Measurements from ENCODE around the gene CACNA1E. TPM values are rescaled to one million over a fixed set of nuclear protein-coding genes. Genes with fewer than 3 reads are reported as not detected.

CACNA1E gene
- total and polyA plus RNA-seq, 2 donors (not counting 1 experiment from before 2014, with no cell fraction given), result 0.37 to 0.40 TPM

- H3K4me1 ChIP-seq (ENCODE audit: control insufficient read depth in 2 of 2, insufficient read depth in 2 of 2, low read length in 2 of 2), result no peaks in the 10 kb centered on the region
- no peaks in the 10 kb centered on the region for H3K79me2 ChIP-seq (ENCODE audit: control insufficient read depth, insufficient read depth, low read length)
- no peaks in the 10 kb centered on the region for H3K9me3 Mint-ChIP-seq (ENCODE audit: insufficient read depth)
- TF ChIP-seq, protein P1, sequence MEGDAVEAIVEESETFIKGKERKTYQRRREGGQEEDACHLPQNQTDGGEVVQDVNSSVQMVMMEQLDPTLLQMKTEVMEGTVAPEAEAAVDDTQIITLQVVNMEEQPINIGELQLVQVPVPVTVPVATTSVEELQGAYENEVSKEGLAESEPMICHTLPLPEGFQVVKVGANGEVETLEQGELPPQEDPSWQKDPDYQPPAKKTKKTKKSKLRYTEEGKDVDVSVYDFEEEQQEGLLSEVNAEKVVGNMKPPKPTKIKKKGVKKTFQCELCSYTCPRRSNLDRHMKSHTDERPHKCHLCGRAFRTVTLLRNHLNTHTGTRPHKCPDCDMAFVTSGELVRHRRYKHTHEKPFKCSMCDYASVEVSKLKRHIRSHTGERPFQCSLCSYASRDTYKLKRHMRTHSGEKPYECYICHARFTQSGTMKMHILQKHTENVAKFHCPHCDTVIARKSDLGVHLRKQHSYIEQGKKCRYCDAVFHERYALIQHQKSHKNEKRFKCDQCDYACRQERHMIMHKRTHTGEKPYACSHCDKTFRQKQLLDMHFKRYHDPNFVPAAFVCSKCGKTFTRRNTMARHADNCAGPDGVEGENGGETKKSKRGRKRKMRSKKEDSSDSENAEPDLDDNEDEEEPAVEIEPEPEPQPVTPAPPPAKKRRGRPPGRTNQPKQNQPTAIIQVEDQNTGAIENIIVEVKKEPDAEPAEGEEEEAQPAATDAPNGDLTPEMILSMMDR (IDR thresholded peaks at IDR 0.05), result no peak
- no peak for TF ChIP-seq EZH2 (IDR thresholded peaks at IDR 0.05; ENCODE audit: borderline replicate concordance, insufficient read depth, low read depth, low read length, poor library complexity, severe bottlenecking)
- no peak overlapping the region for H3K4me2 ChIP-seq (replicated peaks; ENCODE audit: low read depth, low read length, poor library complexity, severe bottlenecking)
- H3K27me3 ChIP-seq (replicated peaks in 1 of 4; ENCODE audit: control extremely low read depth in 1 of 4, control insufficient read depth in 3 of 4, insufficient read depth in 4 of 4, low read length in 3 of 4), result no peaks in the 10 kb centered on the region
- H2AFZ ChIP-seq (ENCODE audit: insufficient read depth, low read depth, low read length, poor library complexity, severe bottlenecking), result no peak overlapping the region
- no peaks in the 10 kb centered on the region for H3K4me1 Mint-ChIP-seq
- POLR2A ChIA-PET, result no interaction called here
- no peak overlapping the region for H3K27ac ChIP-seq (ENCODE audit: low read length in 2 of 2)
- intact Hi-C loops (cut with micrococcal nuclease), result no loop called here
- CTCF ChIA-PET, result no interaction called here
- peaks cover 0 to 4% (median 0%) of the 10 kb centered on the region in 3 donors for H3K9me3 ChIP-seq (ENCODE audit: control extremely low read depth in 1 of 3, control insufficient read depth in 2 of 3, insufficient read depth in 1 of 3, low read length in 2 of 3)
- DNase-seq (no peak), ATAC-seq (ENCODE audit: low read depth) (no peak)
- 85% methylated on average over 2 of the region's 4 CpGs for WGBS (ENCODE audit: insufficient coverage)
- no peak overlapping the region for H3K9ac ChIP-seq (ENCODE audit: low read length)
- H3K4me3 Mint-ChIP-seq, result no peak overlapping the region
- H3K27ac Mint-ChIP-seq, result no peak overlapping the region
- peaks cover 6% of the 10 kb centered on the region for H3K27me3 Mint-ChIP-seq
- no peaks in the 10 kb centered on the region for H4K20me1 ChIP-seq (ENCODE audit: control insufficient read depth, insufficient read depth, low read length, poor library complexity, severe bottlenecking)
- H3K4me3 ChIP-seq (ENCODE audit: control extremely low read depth in 1 of 5, extremely low read depth in 1 of 5, insufficient read depth in 1 of 5, low read depth in 2 of 5, low read length in 4 of 5), result no peak overlapping the region
- H3K36me3 ChIP-seq (replicated peaks in 1 of 2; ENCODE audit: control extremely low read depth in 1 of 2, control insufficient read depth in 1 of 2, extremely low read depth in 1 of 2, insufficient read depth in 2 of 2, low read length in 1 of 2), result no peaks in the 10 kb centered on the region
Observed at GRCh38 chr1:181608386-181608785, 125.1 kb downstream of the CACNA1E start.

DNA sequence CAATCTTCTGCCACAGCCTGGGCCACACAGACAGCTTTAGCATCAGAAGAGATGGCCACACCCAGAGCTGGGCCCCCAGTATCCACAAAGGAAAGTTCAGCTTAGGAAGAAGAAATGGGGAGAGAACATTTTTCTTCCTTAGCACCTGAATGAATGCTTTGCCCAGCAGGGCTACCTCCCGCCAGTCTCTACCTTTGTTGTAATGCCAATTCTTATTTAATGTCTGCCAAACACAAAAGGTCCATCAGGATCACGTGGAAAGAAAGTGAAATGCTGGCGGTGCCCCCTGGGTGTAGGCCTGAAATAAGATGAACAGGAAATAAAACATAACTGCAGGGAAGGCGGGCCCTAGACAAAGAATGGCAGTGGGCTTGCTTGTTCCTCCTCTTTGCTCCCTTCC lies 125.6 kb downstream of the CACNA1E start:
- Histone ChIP-seq H3K4me1 (ENCODE audit: control insufficient read depth in 2 of 2, insufficient read depth in 2 of 2, low read length in 2 of 2) (no peaks in the 10 kb centered on the region), H3K9ac (ENCODE audit: low read length) (no peak overlapping the region), H3K9me3 (ENCODE audit: control extremely low read depth in 1 of 3, control insufficient read depth in 2 of 3, insufficient read depth in 1 of 3, low read length in 2 of 3) (peaks cover 0 to 4% (median 3%) of the 10 kb centered on the region in 3 donors), H2AFZ (ENCODE audit: insufficient read depth, low read depth, low read length, poor library complexity, severe bottlenecking) (no peak overlapping the region), H3K4me3 (ENCODE audit: control extremely low read depth in 1 of 5, extremely low read depth in 1 of 5, insufficient read depth in 1 of 5, low read depth in 2 of 5, low read length in 4 of 5) (no peak overlapping the region), H3K79me2 (ENCODE audit: control insufficient read depth, insufficient read depth, low read length) (no peaks in the 10 kb centered on the region), H3K4me2 (replicated peaks; ENCODE audit: low read depth, low read length, poor library complexity, severe bottlenecking) (no peak overlapping the region), H3K27ac (ENCODE audit: low read length in 2 of 2) (no peak overlapping the region), H4K20me1 (ENCODE audit: control insufficient read depth, insufficient read depth, low read length, poor library complexity, severe bottlenecking) (no peaks in the 10 kb centered on the region), H3K27me3 (replicated peaks in 1 of 4; ENCODE audit: control extremely low read depth in 1 of 4, control insufficient read depth in 3 of 4, insufficient read depth in 4 of 4, low read length in 3 of 4) (no peaks in the 10 kb centered on the region), H3K36me3 (replicated peaks in 1 of 2; ENCODE audit: control extremely low read depth in 1 of 2, control insufficient read depth in 1 of 2, extremely low read depth in 1 of 2, insufficient read depth in 2 of 2, low read length in 1 of 2) (no peaks in the 10 kb centered on the region)
- POLR2A ChIA-PET, result interaction anchor here (0.5 kb wide), 1 partner anchor 1979 kb away, joined by 5 read pairs; no protein-coding TSS in a partner anchor
- CTCF ChIA-PET, result no interaction called here
- TF ChIP-seq, protein P1 (IDR thresholded peaks at IDR 0.05), result no peak
- TF ChIP-seq EZH2 (IDR thresholded peaks at IDR 0.05; ENCODE audit: borderline replicate concordance, insufficient read depth, low read depth, low read length, poor library complexity, severe bottlenecking), result no peak
- Mint-ChIP-seq H3K27me3 (peaks cover 6% of the 10 kb centered on the region), H3K4me1 (no peaks in the 10 kb centered on the region), H3K27ac (no peak overlapping the region), H3K9me3 (ENCODE audit: insufficient read depth) (no peaks in the 10 kb centered on the region), H3K4me3 (no peak overlapping the region)
- DNase-seq (no peak), ATAC-seq (ENCODE audit: low read depth) (no peak)
- intact Hi-C loops (cut with micrococcal nuclease), result no loop called here
- 58% methylated on average over 2 of the region's 4 CpGs for WGBS (ENCODE audit: insufficient coverage)
